H1 (cell line): ENCODE results near the gene PRSS53.

Experiments
- CTCF ChIP-seq, 3 experiments: IDR thresholded peaks; 1 replicate in 2 of 3; 2 replicates in 1 of 3; pipeline versions ENCODE4 v1.5.1 to v1.6.1; 2011; ENCODE audit warnings: low read length in 3 of 3, mild to moderate bottlenecking in 3 of 3, inconsistent platforms in 2 of 3, low read depth in 1 of 3, moderate library complexity in 1 of 3; ENCODE audit not compliant: insufficient read depth in 1 of 3; ENCODE audit errors: control extremely low read depth in 1 of 3
- EP300 ChIP-seq, 2 experiments: IDR thresholded peaks; 1 replicate in 1 of 2; 2 replicates in 1 of 2; pipeline ENCODE4 v1.6.1; 2011 to 2012; ENCODE audit warnings: low read depth in 2 of 2, low read length in 2 of 2, mild to moderate bottlenecking in 2 of 2, borderline replicate concordance in 1 of 2, inconsistent platforms in 1 of 2, moderate library complexity in 1 of 2
- HDAC2 ChIP-seq, 2 experiments: fragments of 300-600 bp in 1 of 2; sonication (generic) in 1 of 2; IDR thresholded peaks; 2 replicates each; pipeline ENCODE4 v1.6.1; 2011 to 2012; ENCODE audit warnings: low read depth in 2 of 2, low read length in 2 of 2, mild to moderate bottlenecking in 2 of 2, moderate library complexity in 2 of 2, borderline replicate concordance in 1 of 2, inconsistent platforms in 1 of 2
- JUND ChIP-seq: IDR thresholded peaks from 2 replicates; pipeline ENCODE4 v1.6.1; 2011; ENCODE audit warnings: mild to moderate bottlenecking, improper control_type of control experiment, low read length
- MAX ChIP-seq: IDR thresholded peaks from 2 replicates; pipeline ENCODE4 v1.6.1; 2012; ENCODE audit warnings: inconsistent platforms
- NRF1 ChIP-seq: IDR thresholded peaks from 2 replicates; pipeline ENCODE4 v1.6.1; 2011; ENCODE audit warnings: mild to moderate bottlenecking, low read depth, low read length, improper control_type of control experiment
- POLR2A ChIP-seq, 2 experiments: IDR thresholded peaks; 1 replicate in 1 of 2; 2 replicates in 1 of 2; pipeline ENCODE4 v1.6.1; 2011; ENCODE audit warnings: low read depth in 2 of 2, low read length in 2 of 2, mild to moderate bottlenecking in 2 of 2; ENCODE audit errors: control extremely low read depth in 1 of 2
- SP1 ChIP-seq: IDR thresholded peaks from 2 replicates; pipeline ENCODE4 v1.6.1; 2011; ENCODE audit warnings: low read depth, low read length
- TEAD4 ChIP-seq: IDR thresholded peaks from 2 replicates; pipeline ENCODE4 v1.6.1; 2012; ENCODE audit warnings: low read depth, low read length, inconsistent platforms, mixed read lengths

GRCh38 chr16:31085873-31086628 is 2.7 kb downstream of the PRSS53 start:
- TF ChIP-seq CTCF (IDR thresholded peaks at IDR 0.05; ENCODE audit: control extremely low read depth in 1 of 3, insufficient read depth in 1 of 3, low read depth in 1 of 3, low read length in 3 of 3) = no peak
- no peak for TF ChIP-seq SP1
- no peak for TF ChIP-seq HDAC2 (IDR thresholded peaks at IDR 0.05; ENCODE audit: borderline replicate concordance in 1 of 2, low read depth in 2 of 2, low read length in 2 of 2)
- TF ChIP-seq MAX = no peak
- no peak for TF ChIP-seq JUND
- TF ChIP-seq EP300 (IDR thresholded peaks at IDR 0.05; ENCODE audit: borderline replicate concordance in 1 of 2, low read depth in 2 of 2, low read length in 2 of 2) = no peak
- TF ChIP-seq NRF1 = no peak
- TF ChIP-seq POLR2A (IDR thresholded peaks at IDR 0.05; ENCODE audit: control extremely low read depth in 1 of 2, low read depth in 2 of 2, low read length in 2 of 2) = no peak
- no peak for TF ChIP-seq TEAD4
